ENCODE measurements around the gene B3GALNT1.

DNA sequence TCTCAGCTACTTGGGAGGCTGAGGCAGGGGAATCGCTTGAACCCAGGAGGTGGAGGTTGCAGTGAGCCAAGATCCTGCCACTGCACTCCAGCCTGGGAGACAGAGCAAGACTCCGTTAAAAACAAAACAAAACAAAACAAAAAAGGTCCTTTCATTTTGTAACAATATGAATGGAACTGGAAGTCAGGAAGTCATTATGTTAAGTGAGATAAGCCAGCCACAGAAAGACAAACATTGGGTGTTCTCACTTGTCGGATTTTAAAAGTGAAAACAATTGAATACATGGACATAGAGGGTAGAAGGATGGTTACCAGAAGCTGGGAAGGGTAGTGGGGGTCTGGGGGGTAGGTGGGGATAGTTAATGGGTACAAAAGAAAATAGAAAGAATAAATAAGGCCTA is 12.5 kb upstream of the B3GALNT1 start:
- no peak for TF ChIP-seq POLR2A (IDR thresholded peaks at IDR 0.05)
- TF ChIP-seq, protein P1, sequence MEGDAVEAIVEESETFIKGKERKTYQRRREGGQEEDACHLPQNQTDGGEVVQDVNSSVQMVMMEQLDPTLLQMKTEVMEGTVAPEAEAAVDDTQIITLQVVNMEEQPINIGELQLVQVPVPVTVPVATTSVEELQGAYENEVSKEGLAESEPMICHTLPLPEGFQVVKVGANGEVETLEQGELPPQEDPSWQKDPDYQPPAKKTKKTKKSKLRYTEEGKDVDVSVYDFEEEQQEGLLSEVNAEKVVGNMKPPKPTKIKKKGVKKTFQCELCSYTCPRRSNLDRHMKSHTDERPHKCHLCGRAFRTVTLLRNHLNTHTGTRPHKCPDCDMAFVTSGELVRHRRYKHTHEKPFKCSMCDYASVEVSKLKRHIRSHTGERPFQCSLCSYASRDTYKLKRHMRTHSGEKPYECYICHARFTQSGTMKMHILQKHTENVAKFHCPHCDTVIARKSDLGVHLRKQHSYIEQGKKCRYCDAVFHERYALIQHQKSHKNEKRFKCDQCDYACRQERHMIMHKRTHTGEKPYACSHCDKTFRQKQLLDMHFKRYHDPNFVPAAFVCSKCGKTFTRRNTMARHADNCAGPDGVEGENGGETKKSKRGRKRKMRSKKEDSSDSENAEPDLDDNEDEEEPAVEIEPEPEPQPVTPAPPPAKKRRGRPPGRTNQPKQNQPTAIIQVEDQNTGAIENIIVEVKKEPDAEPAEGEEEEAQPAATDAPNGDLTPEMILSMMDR (IDR thresholded peaks at IDR 0.05) = no peak
